ENCODE measurements around the gene FCSK.
A peak's percentile ranks its signal among the peaks of the same experiment; 100 is the strongest.

Gene FCSK

GRCh38 chr16:70455910-70456309 is 1.5 kb downstream of the FCSK start:
- DNase-seq (ENCODE audit: low spot score) = no peak

DNA sequence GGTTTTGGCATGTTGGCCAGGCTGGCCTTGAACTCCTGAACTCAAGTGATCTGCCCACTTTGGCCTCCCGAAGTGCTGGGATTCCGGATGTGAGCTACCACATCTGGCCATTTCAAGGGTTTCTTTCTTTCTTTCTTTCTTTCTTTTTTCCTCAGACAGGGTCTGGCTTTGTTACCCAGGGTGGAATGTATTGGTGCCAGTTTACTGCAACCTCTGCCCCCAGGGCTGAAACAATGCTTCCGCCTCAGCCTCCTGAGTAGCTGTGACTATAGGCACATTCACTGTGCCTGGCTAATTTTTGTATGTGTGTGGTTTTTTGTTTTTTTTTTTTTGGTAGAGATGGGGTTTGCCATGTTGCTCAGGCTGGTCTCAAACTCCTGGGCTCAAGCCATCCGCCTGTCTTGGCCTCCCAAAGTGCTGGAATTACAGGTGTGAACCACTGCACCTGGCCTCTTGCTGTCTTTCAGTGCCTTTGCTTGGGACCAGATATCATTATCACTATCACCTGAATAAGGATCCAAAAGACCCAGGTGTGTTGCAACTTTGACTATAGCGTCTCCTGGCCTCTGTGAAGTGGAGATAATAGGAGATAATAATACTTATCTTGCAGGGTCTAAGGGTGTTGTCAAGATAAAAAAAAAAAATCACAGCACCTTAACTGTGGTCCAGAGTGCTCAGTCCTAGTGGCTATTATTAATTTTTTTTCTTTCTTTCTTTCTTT is 3.2 kb downstream of the FCSK start:
- no peak for DNase-seq (ENCODE audit: low spot score)

DNA sequence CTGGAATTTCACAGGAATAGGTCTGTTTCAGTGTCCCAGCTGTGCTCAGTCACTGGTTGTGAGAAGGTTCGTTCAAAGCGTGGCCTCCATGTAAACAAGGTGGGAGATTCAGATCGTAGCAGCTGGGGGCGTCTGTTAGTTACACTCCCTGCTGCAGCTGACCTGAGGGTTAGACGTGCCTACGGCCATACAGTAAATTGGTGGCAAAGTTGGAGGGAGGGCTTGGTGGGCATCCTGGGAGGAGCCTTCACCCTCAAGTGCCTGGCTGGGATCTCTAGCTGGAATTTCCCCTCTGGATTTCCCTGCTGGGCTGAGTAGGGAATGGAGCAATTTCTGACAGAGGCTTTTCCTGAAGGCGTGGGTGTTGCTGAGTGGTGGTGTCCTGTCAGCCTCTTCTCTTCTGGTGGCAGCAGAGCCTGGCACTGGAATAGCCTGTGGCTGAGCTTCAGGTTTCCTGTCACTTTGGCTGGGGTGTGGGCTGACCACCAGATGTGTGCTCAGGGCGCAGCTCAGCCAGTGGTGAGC is 6.4 kb downstream of the FCSK start:
- peak; percentile 22 for DNase-seq (ENCODE audit: low spot score)

DNA sequence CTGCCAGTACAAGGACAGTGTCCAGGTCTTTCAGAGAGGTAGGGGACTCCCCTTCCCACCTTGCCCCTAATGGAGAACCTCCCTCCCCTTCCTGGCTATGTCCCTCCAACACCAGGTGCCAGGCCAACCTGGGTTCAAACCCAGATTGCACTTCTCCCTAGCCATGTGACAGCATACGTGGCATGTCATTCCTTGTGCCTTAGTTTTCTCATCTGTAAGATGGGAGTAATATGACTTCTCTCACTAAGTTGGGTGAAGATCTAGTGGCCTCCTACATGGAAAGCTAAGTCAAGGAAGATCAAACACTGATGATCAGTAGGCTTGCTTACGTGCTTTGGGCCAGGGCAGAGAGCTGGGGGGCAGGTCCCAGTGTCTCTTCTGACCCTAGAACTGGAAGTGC is 8.8 kb downstream of the FCSK start:
- DNase-seq (ENCODE audit: low spot score) = peak; percentile 2

DNA sequence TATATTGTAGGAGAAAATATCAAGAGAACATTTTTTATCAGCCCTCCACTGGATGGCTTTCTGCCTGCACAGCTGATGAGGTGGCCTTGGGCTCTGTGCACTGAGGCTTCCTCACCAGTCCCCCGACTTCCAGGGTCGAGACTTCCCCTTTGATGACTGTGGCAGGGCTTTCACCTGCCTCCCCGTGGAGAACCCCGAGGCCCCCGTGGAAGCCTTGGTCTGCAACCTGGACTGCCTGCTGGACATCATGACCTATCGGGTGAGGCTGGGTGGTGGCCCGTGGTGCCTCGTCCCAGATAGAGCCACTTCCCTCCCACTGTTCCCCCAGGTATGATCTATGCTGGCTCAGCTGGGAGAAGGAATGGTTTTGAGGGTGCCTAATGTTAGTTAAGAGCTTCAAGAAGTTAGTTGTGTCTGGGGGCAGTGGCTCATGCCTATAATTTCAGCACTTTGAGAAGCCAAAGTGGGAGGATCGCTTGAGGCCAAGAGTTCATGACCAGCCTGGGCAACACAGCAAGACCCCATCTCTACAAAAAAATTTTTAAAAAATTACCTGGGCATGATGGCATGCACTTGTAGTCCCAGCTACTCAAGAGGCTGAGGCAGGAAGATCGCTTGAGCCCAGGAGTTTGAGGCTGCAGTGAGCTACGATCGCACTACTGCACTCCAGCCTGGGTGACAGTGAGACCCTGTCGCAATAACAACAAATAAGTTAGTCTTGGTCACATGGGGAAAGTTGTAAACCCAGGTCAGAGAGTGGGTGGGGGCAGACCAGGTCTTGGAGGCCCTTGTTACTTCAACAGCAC is 11.8 kb downstream of the FCSK start:
- peak; percentile 1 for DNase-seq (ENCODE audit: low spot score)

GRCh38 chr16:70466805-70467076 is 12.3 kb downstream of the FCSK start:
- DNase-seq (ENCODE audit: low spot score) = peak; percentile 2

DNA sequence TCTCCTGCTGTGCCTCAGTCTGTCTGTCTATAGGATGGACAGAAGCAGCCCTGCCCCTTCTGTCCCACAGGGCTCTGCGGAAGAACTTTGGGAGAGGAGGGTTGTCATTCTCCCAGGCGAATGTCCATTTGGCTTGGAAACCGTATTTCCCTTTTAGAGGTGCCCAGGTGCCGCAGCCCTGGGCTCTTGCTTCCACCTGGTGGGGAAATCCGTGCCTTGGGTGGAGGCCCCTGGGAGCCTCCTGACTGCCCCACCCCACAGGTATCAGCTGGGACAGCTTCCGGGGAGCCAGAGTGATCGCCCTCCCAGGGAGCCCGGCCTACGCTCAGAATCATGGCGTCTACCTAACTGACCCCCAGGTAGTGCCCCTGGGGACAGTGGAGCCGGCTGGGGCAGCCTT is 12.7 kb downstream of the FCSK start:
- DNase-seq (ENCODE audit: low spot score) = peak; percentile 20

GRCh38 chr16:70467608-70468007 is 13.2 kb downstream of the FCSK start:
- DNase-seq (ENCODE audit: low spot score) = no peak

- peak; percentile 10 for DNase-seq (ENCODE audit: low spot score)
These were observed 14.6 kb downstream of the FCSK start for GRCh38 chr16:70468776-70469525.

GRCh38 chr16:70470141-70470926 is 15.9 kb downstream of the FCSK start:
- no peak for DNase-seq (ENCODE audit: low spot score)

- DNase-seq (ENCODE audit: low spot score) = peak; percentile 94
These were observed 16.5 kb downstream of the FCSK start for GRCh38 chr16:70470927-70471341.

DNA sequence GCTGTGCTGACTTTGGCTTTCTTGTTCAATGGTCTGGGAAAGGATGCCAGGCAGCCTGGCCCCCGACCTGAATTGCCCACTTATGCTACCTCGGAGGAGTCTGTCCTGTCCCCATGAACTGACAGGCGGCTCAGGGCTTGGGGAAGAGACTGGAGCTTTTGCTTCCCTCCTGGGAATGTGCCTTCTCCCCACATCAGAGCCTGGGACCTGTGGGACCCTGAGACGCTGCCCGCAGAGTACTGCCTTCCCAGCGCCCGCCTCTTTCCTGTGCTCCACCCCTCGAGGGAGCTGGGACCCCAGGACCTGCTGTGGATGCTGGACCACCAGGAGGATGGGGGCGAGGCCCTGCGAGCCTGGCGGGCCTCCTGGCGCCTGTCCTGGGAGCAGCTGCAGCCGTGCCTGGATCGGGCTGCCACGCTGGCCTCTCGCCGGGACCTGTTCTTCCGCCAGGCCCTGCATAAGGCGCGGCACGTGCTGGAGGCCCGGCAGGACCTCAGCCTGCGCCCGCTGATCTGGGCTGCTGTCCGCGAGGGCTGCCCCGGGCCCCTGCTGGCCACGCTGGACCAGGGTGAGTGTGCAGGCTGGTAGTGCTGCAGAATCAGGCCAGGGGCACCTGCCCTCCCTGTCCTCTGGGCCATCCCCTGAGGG is 18.5 kb downstream of the FCSK start:
- DNase-seq (ENCODE audit: low spot score) = no peak

DNA sequence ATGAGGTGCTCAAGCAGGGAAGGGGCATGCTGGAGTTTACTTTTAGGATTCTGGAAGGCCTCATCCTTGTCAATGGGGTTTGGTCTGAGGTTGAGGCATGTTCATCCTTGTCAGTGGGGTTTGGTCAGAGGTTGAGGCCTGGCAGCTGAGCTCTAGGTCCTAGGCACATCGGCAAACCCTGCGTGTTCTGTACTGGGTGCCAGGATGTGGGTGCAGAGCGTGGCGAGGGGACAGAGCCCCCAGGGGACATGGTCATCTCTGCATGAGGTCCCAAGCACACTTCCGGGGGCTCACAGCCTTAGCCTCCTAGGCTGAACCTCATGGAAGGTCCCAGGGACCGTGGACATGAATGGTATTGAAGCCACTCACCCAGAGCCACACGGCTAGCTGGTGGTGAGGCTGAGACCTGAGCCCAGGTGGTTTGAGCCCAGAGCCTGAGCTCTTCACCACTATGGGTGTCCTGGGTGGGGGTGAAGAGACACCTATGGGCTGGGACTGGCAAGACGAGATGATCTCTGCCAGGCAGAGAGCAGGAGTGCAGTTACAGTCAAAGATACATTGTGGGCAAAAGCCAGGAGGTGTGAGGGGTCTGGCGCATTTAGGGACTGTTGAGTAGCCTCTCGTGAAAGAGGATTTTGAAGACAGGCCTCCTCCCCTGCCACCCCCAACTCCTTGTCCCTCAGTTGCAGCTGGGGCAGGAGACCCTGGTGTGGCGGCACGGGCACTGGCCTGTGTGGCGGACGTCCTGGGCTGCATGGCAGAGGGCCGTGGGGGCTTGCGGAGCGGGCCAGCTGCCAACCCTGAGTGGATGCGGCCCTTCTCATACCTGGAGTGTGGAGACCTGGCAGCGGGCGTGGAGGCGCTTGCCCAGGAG is 19.3 kb downstream of the FCSK start:
- no peak for DNase-seq (ENCODE audit: low spot score)

GRCh38 chr16:70474320-70475053 is 20.1 kb downstream of the FCSK start:
- no peak for DNase-seq (ENCODE audit: low spot score)

GRCh38 chr16:70475054-70475871 is 20.9 kb downstream of the FCSK start:
- DNase-seq (ENCODE audit: low spot score) = no peak

GRCh38 chr16:70476272-70477020 is 22.1 kb downstream of the FCSK start:
- peak; percentile 63 for DNase-seq (ENCODE audit: low spot score)

DNA sequence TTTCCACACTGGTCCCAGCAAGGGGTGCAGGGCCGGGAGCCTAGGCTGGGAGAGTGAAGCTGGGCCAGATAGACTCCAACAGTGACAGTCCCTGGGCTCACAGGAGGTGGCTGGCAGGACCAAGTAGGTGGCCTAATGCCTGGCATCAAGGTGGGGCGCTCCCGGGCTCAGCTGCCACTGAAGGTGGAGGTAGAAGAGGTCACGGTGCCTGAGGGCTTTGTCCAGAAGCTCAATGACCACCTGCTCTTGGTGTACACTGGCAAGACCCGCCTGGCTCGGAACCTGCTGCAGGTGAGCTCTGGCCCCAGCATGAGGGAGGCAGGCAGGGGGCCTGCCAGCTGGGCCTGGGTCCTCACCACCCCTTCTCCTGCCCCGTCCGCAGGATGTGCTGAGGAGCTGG is 23.8 kb downstream of the FCSK start:
- DNase-seq (ENCODE audit: low spot score) = no peak

- no peak for DNase-seq (ENCODE audit: low spot score)
These were observed 24.5 kb downstream of the FCSK start for GRCh38 chr16:70478912-70479341.
